Naive thymus-derived CD4-positive, alpha-beta T cell (primary cell): Measurements from ENCODE around the gene PXDC1. TPM values are rescaled to one million over a fixed set of nuclear protein-coding genes. Genes with fewer than 3 reads are reported as not detected.

Experiments
- ATAC-seq: fragments of 150-1000 bp; cut with Tn5 transposase; 2 replicates; pipeline ENCODE4 v1.10.0; 2021; ENCODE audit warnings: mild to moderate bottlenecking, moderate library complexity
- CTCF ChIA-PET: fragments of 350-600 bp; sonication (Branson Sonifier 250); formaldehyde crosslinking; loops from one replicate; lab custom pipeline; 2021; ENCODE audit warnings: antibody characterized with exemption; lab: Charles Lee
- POLR2A ChIA-PET: fragments of 350-600 bp; sonication (Branson Sonifier 250); formaldehyde crosslinking; loops from one replicate; lab custom pipeline; 2021; ENCODE audit warnings: antibody characterized with exemption, inconsistent platforms; lab: Charles Lee
- DNase-seq, 9 donors: peaks; one replicate each; pipeline versions ENCODE4 v3.0.0 to v3.0.0-alpha.2; 2020 to 2022; ENCODE audit warnings: mixed read lengths in 1 of 9
- H3K27ac ChIP-seq: one replicate; pipeline ENCODE4 v1.7.0; 2013; ENCODE audit warnings: mild to moderate bottlenecking, low read depth, low read length, moderate library complexity
- H3K27me3 ChIP-seq, 2 donors: one replicate each; pipeline ENCODE4 v1.7.0; 2013; ENCODE audit warnings: low read length in 2 of 2, mild to moderate bottlenecking in 2 of 2, moderate library complexity in 2 of 2; ENCODE audit not compliant: control insufficient read depth in 2 of 2, insufficient read depth in 2 of 2
- H3K36me3 ChIP-seq, 3 experiments: 1 replicate in 2 of 3; 2 replicates in 1 of 3; pipeline ENCODE4 v1.7.0; 2013; ENCODE audit warnings: low read length in 3 of 3, mild to moderate bottlenecking in 3 of 3, moderate library complexity in 1 of 3; ENCODE audit not compliant: insufficient read depth in 3 of 3, control insufficient read depth in 2 of 3
- H3K4me1 ChIP-seq, 2 donors: one replicate each; pipeline ENCODE4 v1.7.0; 2013; ENCODE audit warnings: low read length in 2 of 2, mild to moderate bottlenecking in 2 of 2, moderate library complexity in 1 of 2; ENCODE audit not compliant: control insufficient read depth in 2 of 2, insufficient read depth in 2 of 2
- H3K4me3 ChIP-seq: 2 replicates; pipeline ENCODE4 v1.7.0; 2013; ENCODE audit warnings: mild to moderate bottlenecking, low read length
- H3K9me3 ChIP-seq, 3 experiments: 1 replicate in 2 of 3; 2 replicates in 1 of 3; pipeline ENCODE4 v1.7.0; 2013; ENCODE audit warnings: low read length in 3 of 3; ENCODE audit not compliant: control insufficient read depth in 2 of 3
- H3K27ac Mint-ChIP-seq, 9 donors: one replicate each; pipeline ENCODE4 v1.8.0; 2020 to 2022; ENCODE audit warnings: mixed read lengths in 9 of 9, mild to moderate bottlenecking in 8 of 9, moderate library complexity in 5 of 9, inconsistent platforms in 2 of 9
- H3K27me3 Mint-ChIP-seq, 5 donors: one replicate each; pipeline ENCODE4 v1.8.0; 2021 to 2022; ENCODE audit warnings: mixed read lengths in 5 of 5, mild to moderate bottlenecking in 1 of 5
- H3K36me3 Mint-ChIP-seq, 5 donors: one replicate each; pipeline ENCODE4 v1.8.0; 2020 to 2022; ENCODE audit warnings: mixed read lengths in 5 of 5, mild to moderate bottlenecking in 3 of 5, inconsistent platforms in 1 of 5
- H3K4me1 Mint-ChIP-seq, 7 donors: one replicate each; pipeline ENCODE4 v1.8.0; 2020 to 2022; ENCODE audit warnings: mixed read lengths in 7 of 7, mild to moderate bottlenecking in 3 of 7, inconsistent platforms in 1 of 7
- H3K4me3 Mint-ChIP-seq, 10 donors: one replicate each; pipeline ENCODE4 v1.8.0; 2020 to 2022; ENCODE audit warnings: mild to moderate bottlenecking in 10 of 10, mixed read lengths in 10 of 10, moderate library complexity in 6 of 10, inconsistent platforms in 2 of 10
- H3K9me3 Mint-ChIP-seq, 11 donors: one replicate each; pipeline ENCODE4 v1.8.0; 2020 to 2022; ENCODE audit warnings: mixed read lengths in 11 of 11, mild to moderate bottlenecking in 4 of 11, inconsistent platforms in 1 of 11, moderate library complexity in 1 of 11
- intact Hi-C, 2 donors: fragments of 100-400 bp; cut with micrococcal nuclease; formaldehyde crosslinking; loops; one replicate each; pipeline ENCODE4 v1.15.1; 2023
- polyA plus RNA-seq, 2 donors: library from polyadenylated mRNA; unstranded; fragments of 300-500 nt; fragmentation: Illumina TruSeq; gene quantifications; one replicate each; pipeline ENCODE4 v1.2.3, GENCODE V29; 2021
- total RNA-seq, 6 experiments: library from RNA in 5 of 6; stranded (reverse) in 5 of 6; gene quantifications; 1 replicate in 5 of 6; 2 replicates in 1 of 6; pipeline ENCODE4 v1.2.3 and lab custom pipeline; 2021 to 2026

PXDC1 gene
- total and polyA plus RNA-seq, 7 experiments from 2014 or later = 0.29 to 0.68 (median 0.39) TPM; not detected in 2

GRCh38 chr6:3739311-3739897, 12.1 kb downstream of the PXDC1 start:
- DNase-seq (no peak), ATAC-seq (no peak)
- Mint-ChIP-seq H3K27ac (no peak overlapping the region), H3K4me1 (peaks cover 0 to 14% (median 12%) of the 10 kb centered on the region in 7 donors), H3K27me3 (peaks cover 12 to 26% (median 19%) of the 10 kb centered on the region in 5 donors), H3K4me3 (no peak overlapping the region), H3K36me3 (no peaks in the 10 kb centered on the region), H3K9me3 (peaks cover 0 to 4% (median 0%) of the 10 kb centered on the region in 11 donors)
- no peaks in the 10 kb centered on the region for H3K27me3 ChIP-seq
- H3K9me3 ChIP-seq = no peaks in the 10 kb centered on the region
- H3K4me1 ChIP-seq = peaks cover 0 to 5% of the 10 kb centered on the region in 2 donors
- ChIA-PET CTCF (interaction anchor here (0.8 kb wide), 1 partner anchor 239 kb away, joined by 5 read pairs; no protein-coding TSS in a partner anchor), POLR2A (interaction anchor here (0.5 kb wide), 1 partner anchor 325 kb away, joined by 3 read pairs; no protein-coding TSS in a partner anchor)
- H3K27ac ChIP-seq = no peak overlapping the region
- no peaks in the 10 kb centered on the region for H3K36me3 ChIP-seq
- intact Hi-C loops = no loop called here
- no peak overlapping the region for H3K4me3 ChIP-seq

- Mint-ChIP-seq H3K36me3 (no peaks in the 10 kb centered on the region), H3K4me3 (no peak overlapping the region), H3K9me3 (peaks cover 0 to 4% (median 0%) of the 10 kb centered on the region in 11 donors), H3K27ac (no peak overlapping the region), H3K4me1 (peaks cover 0 to 13% (median 12%) of the 10 kb centered on the region in 7 donors), H3K27me3 (peaks cover 16 to 33% (median 20%) of the 10 kb centered on the region in 5 donors)
- ChIA-PET CTCF (interaction anchor here (0.6 kb wide), 1 partner anchor 374 kb away, joined by 7 read pairs; no protein-coding TSS in a partner anchor), POLR2A (no interaction called here)
- H3K4me3 ChIP-seq = no peak overlapping the region
- H3K9me3 ChIP-seq = no peaks in the 10 kb centered on the region
- DNase-seq (no peak), ATAC-seq (no peak)
- no peak overlapping the region for H3K27ac ChIP-seq
- H3K27me3 ChIP-seq = no peaks in the 10 kb centered on the region
- H3K4me1 ChIP-seq = peaks cover 0 to 5% of the 10 kb centered on the region in 2 donors
- intact Hi-C loops = no loop called here
- H3K36me3 ChIP-seq = no peaks in the 10 kb centered on the region
Observed at GRCh38 chr6:3738381-3739131, 13.0 kb downstream of the PXDC1 start.

- intact Hi-C loops = no loop called here
- no peaks in the 10 kb centered on the region for H3K36me3 ChIP-seq
- ATAC-seq (no peak), DNase-seq (no peak)
- CTCF ChIA-PET = no interaction called here
- Mint-ChIP-seq H3K9me3 (peaks cover 0 to 4% (median 0%) of the 10 kb centered on the region in 11 donors), H3K27me3 (peaks cover 16 to 33% (median 20%) of the 10 kb centered on the region in 5 donors), H3K27ac (no peak overlapping the region), H3K36me3 (no peaks in the 10 kb centered on the region), H3K4me3 (no peak overlapping the region), H3K4me1 (peaks cover 0 to 8% (median 8%) of the 10 kb centered on the region in 7 donors)
- H3K4me3 ChIP-seq = no peak overlapping the region
- H3K9me3 ChIP-seq = no peaks in the 10 kb centered on the region
- H3K27me3 ChIP-seq = no peaks in the 10 kb centered on the region
- peaks cover 0 to 4% of the 10 kb centered on the region in 2 donors for H3K4me1 ChIP-seq
- H3K27ac ChIP-seq = no peak overlapping the region
- POLR2A ChIA-PET = no interaction called here
Observed at GRCh38 chr6:3737831-3738210, 13.7 kb downstream of the PXDC1 start.

- peaks cover 0 to 7% (median 5%) of the 10 kb centered on the region in 7 donors for H3K4me1 Mint-ChIP-seq
- H3K4me3 ChIP-seq = no peak overlapping the region
- H3K4me1 ChIP-seq = no peaks in the 10 kb centered on the region
- no peak overlapping the region for H3K27ac ChIP-seq
- CTCF ChIA-PET = no interaction called here
- no peak overlapping the region for H3K4me3 Mint-ChIP-seq
- no peaks in the 10 kb centered on the region for H3K36me3 Mint-ChIP-seq
- intact Hi-C loops = no loop called here
- H3K9me3 ChIP-seq = no peaks in the 10 kb centered on the region
- no peaks in the 10 kb centered on the region for H3K36me3 ChIP-seq
- POLR2A ChIA-PET = no interaction called here
- peaks cover 0 to 4% (median 0%) of the 10 kb centered on the region in 11 donors for H3K9me3 Mint-ChIP-seq
- no peak for DNase-seq
- peaks cover 21 to 33% (median 22%) of the 10 kb centered on the region in 5 donors for H3K27me3 Mint-ChIP-seq
- no peak overlapping the region for H3K27ac Mint-ChIP-seq
- no peaks in the 10 kb centered on the region for H3K27me3 ChIP-seq
- ATAC-seq = no peak
Observed at GRCh38 chr6:3737149-3737830, 14.2 kb downstream of the PXDC1 start.

GRCh38 chr6:3735029-3735605, 16.4 kb downstream of the PXDC1 start:
- no peak for ATAC-seq
- H3K4me3 ChIP-seq = no peak overlapping the region
- intact Hi-C loops = no loop called here
- H3K4me1 ChIP-seq = no peaks in the 10 kb centered on the region
- H3K27ac ChIP-seq = no peak overlapping the region
- no peak for DNase-seq
- POLR2A ChIA-PET = interaction anchor here (0.6 kb wide), 1 partner anchor 572 kb away, joined by 3 read pairs; no protein-coding TSS in a partner anchor
- Mint-ChIP-seq H3K9me3 (peaks cover 0 to 4% (median 0%) of the 10 kb centered on the region in 11 donors), H3K4me1 (peaks cover 0 to 4% (median 3%) of the 10 kb centered on the region in 7 donors), H3K4me3 (no peak overlapping the region), H3K27me3 (peaks cover 9 to 33% (median 16%) of the 10 kb centered on the region in 5 donors), H3K27ac (no peak overlapping the region), H3K36me3 (no peaks in the 10 kb centered on the region)
- no peaks in the 10 kb centered on the region for H3K9me3 ChIP-seq
- no peaks in the 10 kb centered on the region for H3K27me3 ChIP-seq
- H3K36me3 ChIP-seq = no peaks in the 10 kb centered on the region
- CTCF ChIA-PET = interaction anchor here (0.8 to 5.7 kb wide), 3 partner anchors 8 to 454 kb away, joined by 3 to 67 read pairs (median 4); no protein-coding TSS in a partner anchor

- Mint-ChIP-seq H3K4me3 (no peak overlapping the region), H3K9me3 (peaks cover 0 to 4% (median 0%) of the 10 kb centered on the region in 11 donors), H3K4me1 (peaks cover 0 to 4% (median 3%) of the 10 kb centered on the region in 7 donors), H3K27me3 (peaks cover 6 to 28% (median 16%) of the 10 kb centered on the region in 5 donors), H3K36me3 (no peaks in the 10 kb centered on the region), H3K27ac (no peak overlapping the region)
- intact Hi-C loops = loop anchor here in 1 of 2 donors (5.0 kb wide), 1 partner anchor 737 kb away; the partner anchor contains the start of gene NQO2
- DNase-seq (no peak), ATAC-seq (no peak)
- no peaks in the 10 kb centered on the region for H3K4me1 ChIP-seq
- no peak overlapping the region for H3K27ac ChIP-seq
- no peaks in the 10 kb centered on the region for H3K36me3 ChIP-seq
- POLR2A ChIA-PET = no interaction called here
- no peak overlapping the region for H3K4me3 ChIP-seq
- no peaks in the 10 kb centered on the region for H3K27me3 ChIP-seq
- CTCF ChIA-PET = interaction anchor here (1.2 to 5.7 kb wide), 2 partner anchors 275 to 453 kb away, joined by 3 to 67 read pairs; no protein-coding TSS in a partner anchor
- no peaks in the 10 kb centered on the region for H3K9me3 ChIP-seq
Observed at GRCh38 chr6:3734023-3734422, 17.5 kb downstream of the PXDC1 start.
